NCI-H82 treated with DMSO at 0.1 percent for 48 hours (cell line): Measurements from ENCODE around the gene LRRK2.
"Not testable (repeated sequence)": the region's sequence is repeated elsewhere in the genome, so short reads cannot be mapped to it uniquely, and the experiment has no call there.

Experiments used
- DNase-seq: peaks from one replicate; lab custom pipeline; 2025; ENCODE audit not compliant: unreplicated experiment; lab: John Stamatoyannopoulos, UW

Gene LRRK2

GRCh38 chr12:40211186-40211585 is 13.6 kb upstream of the LRRK2 start:
- DNase-seq, result not testable (repeated sequence)

DNA sequence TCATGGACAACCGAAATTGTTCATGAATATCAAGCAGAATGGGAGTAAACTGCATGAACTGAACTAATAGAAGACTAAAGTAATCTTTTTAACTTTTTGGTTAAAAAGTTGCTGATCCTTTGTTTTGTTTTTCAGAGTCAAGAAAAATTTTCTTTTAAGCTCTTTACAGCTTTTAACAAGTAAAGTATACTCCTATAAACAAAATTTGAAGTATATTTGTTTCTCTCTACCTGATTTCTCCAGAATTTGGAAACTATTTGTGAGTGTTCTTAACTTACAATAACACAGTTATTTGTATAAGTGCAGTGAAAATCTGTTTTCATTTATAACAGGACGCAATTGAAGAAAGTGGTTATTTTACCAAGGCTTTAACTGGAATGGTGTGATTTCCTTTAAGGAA is 12.2 kb upstream of the LRRK2 start:
- no peak for DNase-seq

- DNase-seq, result no peak
Observed at GRCh38 chr12:40215982-40216381, 8.8 kb upstream of the LRRK2 start.

DNA sequence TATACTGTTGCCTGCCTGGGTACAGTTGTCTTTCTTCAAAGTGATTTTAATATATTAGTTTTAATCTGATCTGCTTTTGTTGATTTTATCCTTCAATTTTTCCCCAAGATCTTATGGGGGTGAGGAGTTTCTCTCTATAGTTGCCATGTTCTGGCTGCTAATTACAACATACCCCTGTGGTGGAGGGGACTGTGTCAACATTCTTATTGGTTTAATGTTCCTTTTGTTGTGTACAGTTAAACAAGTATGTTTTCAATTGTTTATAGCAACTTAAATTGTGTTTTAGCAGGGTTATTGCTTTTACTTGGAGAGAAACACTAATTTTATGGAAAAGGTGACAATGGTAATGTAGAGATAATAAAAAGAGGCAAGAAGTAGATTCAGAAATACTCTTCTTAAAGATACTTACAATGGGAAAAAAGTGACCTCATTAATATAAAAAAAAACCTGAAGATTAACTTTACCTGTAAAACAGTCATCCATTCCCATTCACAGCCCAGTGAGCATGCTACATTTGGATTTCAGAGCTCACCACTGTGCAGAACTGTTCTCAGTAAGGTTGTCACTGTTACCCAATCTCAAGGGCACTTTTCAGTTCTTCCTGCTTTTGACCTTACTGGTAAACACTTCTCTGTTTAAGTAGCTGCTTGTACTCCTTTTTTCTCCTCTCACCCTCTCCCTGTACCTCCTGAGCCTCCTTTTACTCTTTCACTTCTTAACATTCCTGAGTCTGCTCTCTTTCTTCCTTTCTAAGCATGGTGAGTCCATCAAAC is 8.1 kb upstream of the LRRK2 start:
- DNase-seq, result no peak

DNA sequence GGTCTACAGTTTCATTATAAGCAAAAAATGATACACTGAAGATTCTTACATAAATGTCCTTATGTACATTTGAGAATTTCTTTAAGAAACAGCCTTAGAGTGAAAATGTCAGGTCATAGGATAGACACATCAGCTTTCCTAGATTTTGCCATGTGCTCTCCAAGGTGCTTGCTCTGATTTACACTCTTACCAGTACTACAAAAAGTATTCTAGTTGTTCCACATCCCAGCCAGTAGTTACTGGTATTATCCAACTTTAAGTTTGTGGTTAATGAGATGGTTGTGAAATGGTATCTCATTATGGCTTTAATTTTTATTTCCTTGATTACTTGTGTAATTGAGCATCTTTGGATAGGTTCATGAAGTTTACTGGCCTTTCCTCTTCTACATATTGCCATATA is 5.0 kb upstream of the LRRK2 start:
- no peak for DNase-seq

- no peak for DNase-seq
Observed at GRCh38 chr12:40222247-40222646, 2.5 kb upstream of the LRRK2 start.

GRCh38 chr12:40223646-40224045 is 1.2 kb upstream of the LRRK2 start:
- no peak for DNase-seq

- no peak for DNase-seq
Observed at GRCh38 chr12:40225337-40225983, 663 bp downstream of the LRRK2 start.

GRCh38 chr12:40225984-40226602 is 1.3 kb downstream of the LRRK2 start:
- no peak for DNase-seq

DNA sequence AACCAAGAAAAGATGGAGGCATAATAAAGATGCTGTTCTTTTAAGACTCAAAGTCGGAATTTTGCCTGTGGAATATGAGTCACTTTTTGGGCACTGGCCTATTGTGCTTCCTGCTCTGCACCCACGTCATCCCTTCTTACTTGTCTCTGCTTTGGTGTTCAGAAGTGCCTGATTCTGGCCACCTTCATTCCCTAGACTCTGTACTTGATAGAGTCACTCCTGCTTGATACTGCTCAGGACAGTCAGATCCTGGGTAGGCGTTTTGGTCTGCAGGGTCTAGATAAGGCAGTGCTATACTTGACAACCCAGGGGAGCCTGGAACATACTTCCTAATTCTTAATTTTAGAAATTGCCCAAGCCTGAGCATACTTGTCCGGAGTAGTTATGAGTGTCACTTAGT is 1.9 kb downstream of the LRRK2 start:
- no peak for DNase-seq

GRCh38 chr12:40227447-40227846 is 2.6 kb downstream of the LRRK2 start:
- no peak for DNase-seq

- DNase-seq, result no peak
Observed at GRCh38 chr12:40228727-40229126, 3.9 kb downstream of the LRRK2 start.

DNA sequence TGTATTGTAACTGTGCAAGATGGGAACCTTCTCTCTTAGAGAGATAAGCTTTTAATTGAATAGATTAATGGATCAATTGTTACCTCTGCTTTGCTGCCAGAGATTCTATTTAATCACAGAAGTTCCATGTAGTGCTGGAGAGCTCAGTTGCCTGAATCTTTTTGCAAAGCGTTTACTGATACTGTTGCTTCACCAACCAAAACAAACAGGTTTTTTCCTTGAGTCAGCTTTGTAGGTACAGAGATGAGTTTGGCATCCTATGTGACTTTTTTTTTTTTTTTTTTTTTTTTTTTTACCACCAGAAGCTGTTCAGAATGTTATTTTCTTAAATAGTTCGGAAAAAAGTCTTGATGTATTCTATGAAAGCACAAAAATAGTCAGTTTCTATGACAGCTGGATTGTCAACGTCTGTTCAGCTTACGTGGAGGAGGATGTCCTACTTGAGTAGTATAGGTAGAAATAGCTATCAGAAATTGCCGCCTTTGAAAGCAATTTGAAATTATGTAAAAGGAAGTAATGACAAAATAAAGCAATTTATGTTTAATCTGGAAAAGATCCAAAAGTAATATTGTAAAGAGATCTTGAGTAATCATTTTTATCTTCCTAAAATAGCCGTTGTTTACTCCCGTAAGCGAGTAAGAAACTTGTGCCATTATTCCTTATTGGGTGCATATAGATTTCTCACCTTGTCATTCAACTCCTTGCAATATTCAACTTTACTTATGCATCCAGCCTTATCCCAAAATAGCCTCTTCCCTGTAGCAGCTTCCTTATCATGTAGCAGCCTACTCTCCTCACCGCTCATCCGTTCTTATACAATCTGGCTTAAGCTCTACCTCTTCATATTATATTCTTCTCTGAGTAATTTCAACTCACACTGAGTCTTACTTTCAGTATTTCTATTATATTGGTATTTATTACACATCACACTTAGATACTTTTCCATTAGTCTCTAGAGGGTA is 5.2 kb downstream of the LRRK2 start:
- DNase-seq, result no peak

DNA sequence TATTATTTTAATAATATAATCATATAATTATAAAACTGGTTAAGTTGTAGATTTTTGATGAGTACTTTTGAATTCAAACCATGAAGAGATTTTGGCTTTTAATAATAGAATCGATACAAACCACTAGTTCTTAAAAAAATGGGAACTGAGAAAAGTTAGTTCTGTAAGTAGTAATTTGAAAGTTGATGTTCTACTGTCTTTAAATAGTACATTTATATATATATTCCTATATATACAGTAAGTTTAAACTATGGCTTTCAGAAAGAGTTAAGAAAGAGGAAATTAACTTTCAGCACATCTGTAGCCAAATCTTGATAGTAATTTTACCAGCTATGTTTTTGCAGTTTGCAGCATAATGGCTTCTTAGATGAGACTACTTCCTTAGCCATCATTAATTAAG is 7.8 kb downstream of the LRRK2 start:
- no peak for DNase-seq

DNA sequence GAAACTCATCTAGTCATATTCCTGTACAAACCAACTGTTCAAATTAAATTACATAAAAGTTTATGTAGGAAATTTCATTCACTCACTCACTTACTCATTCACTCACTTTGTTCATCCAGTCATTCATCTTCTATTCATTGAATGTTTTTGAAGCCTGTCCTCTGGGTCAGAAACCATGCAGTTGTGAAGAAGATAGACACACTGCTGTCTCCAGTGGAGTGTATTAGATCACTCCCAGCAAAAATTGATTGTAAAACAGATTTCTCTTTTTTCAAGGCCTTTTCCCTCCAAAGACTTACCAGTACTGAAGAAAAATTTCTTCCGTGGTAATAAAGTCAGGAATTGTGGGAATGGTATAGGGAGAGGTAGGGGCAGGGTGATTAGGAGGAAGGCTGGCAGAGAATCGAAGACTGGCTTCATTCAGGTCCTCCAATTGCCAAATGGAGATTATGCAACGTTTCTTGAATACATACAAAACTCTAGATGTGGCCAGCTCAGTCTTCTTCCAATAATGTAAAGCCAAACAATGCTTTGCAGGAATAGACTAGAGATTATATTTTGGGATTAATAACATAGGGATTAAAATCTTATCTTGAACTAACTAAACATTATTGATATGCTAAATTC is 9.1 kb downstream of the LRRK2 start:
- no peak for DNase-seq

GRCh38 chr12:40236357-40236850 is 11.6 kb downstream of the LRRK2 start:
- no peak for DNase-seq

- no peak for DNase-seq
Observed at GRCh38 chr12:40238266-40238902, 13.6 kb downstream of the LRRK2 start.

- DNase-seq, result no peak
Observed at GRCh38 chr12:40238979-40239378, 14.2 kb downstream of the LRRK2 start.

- DNase-seq, result no peak
Observed at GRCh38 chr12:40240779-40241178, 16.0 kb downstream of the LRRK2 start.

GRCh38 chr12:40241741-40242140 is 16.9 kb downstream of the LRRK2 start:
- DNase-seq, result no peak
